NCI-H1105 (cell line): ENCODE data around the gene FREY1.

ENCODE experiments used
- DNase-seq: peaks from one replicate; lab custom pipeline; 2025; lab: John Stamatoyannopoulos, UW

The FREY1 gene

GRCh38 chr11:45906965-45907611 is at the start of gene FREY1:
Gene FREY1 (minus strand): TSS chr11:45907271. CDS start chr11:45907245, 26 bp downstream.
- no peak for DNase-seq

- no peak for DNase-seq
Measured at GRCh38 chr11:45949992-45950407, 42.9 kb upstream of the FREY1 start.

- DNase-seq, result no peak
Measured at GRCh38 chr11:45948356-45948755, 41.3 kb upstream of the FREY1 start.

GRCh38 chr11:45947885-45948284 is 40.8 kb upstream of the FREY1 start:
- DNase-seq, result no peak

- no peak for DNase-seq
Measured at GRCh38 chr11:45945397-45945999, 38.4 kb upstream of the FREY1 start.

- no peak for DNase-seq
Measured at GRCh38 chr11:45942381-45942780, 35.3 kb upstream of the FREY1 start.

- no peak for DNase-seq
Measured at GRCh38 chr11:45941285-45941684, 34.2 kb upstream of the FREY1 start.

GRCh38 chr11:45939836-45940235 is 32.8 kb upstream of the FREY1 start:
- no peak for DNase-seq

GRCh38 chr11:45937916-45938315 is 30.8 kb upstream of the FREY1 start:
- no peak for DNase-seq

- no peak for DNase-seq
Measured at GRCh38 chr11:45936511-45937054, 29.5 kb upstream of the FREY1 start.

- DNase-seq, result no peak
Measured at GRCh38 chr11:45935349-45936064, 28.4 kb upstream of the FREY1 start.

GRCh38 chr11:45934580-45935318 is 27.7 kb upstream of the FREY1 start:
- no peak for DNase-seq

- no peak for DNase-seq
Measured at GRCh38 chr11:45933846-45934579, 26.9 kb upstream of the FREY1 start.

GRCh38 chr11:45933131-45933831 is 26.2 kb upstream of the FREY1 start:
- DNase-seq, result no peak

GRCh38 chr11:45932217-45932616 is 25.1 kb upstream of the FREY1 start:
- DNase-seq, result no peak

- no peak for DNase-seq
Measured at GRCh38 chr11:45931739-45932138, 24.7 kb upstream of the FREY1 start.

GRCh38 chr11:45930951-45931570 is 24.0 kb upstream of the FREY1 start:
- no peak for DNase-seq

- DNase-seq, result peak; percentile 87
Measured at GRCh38 chr11:45930031-45930794, 23.1 kb upstream of the FREY1 start.

GRCh38 chr11:45929486-45930030 is 22.5 kb upstream of the FREY1 start:
- no peak for DNase-seq
